Naive thymus-derived CD4-positive, alpha-beta T cell (primary cell): ENCODE results near the gene ITGA11. TPM values are rescaled to one million over a fixed set of nuclear protein-coding genes. Genes with fewer than 3 reads are reported as not detected.
A peak's percentile ranks its signal among the peaks of the same experiment; 100 is the strongest.

Source experiments
- ATAC-seq: fragments of 150-1000 bp; cut with Tn5 transposase; 2 replicates; pipeline ENCODE4 v1.10.0; 2021; ENCODE audit warnings: mild to moderate bottlenecking, moderate library complexity
- CTCF ChIA-PET: fragments of 350-600 bp; sonication (Branson Sonifier 250); formaldehyde crosslinking; loops from one replicate; lab custom pipeline; 2021; ENCODE audit warnings: antibody characterized with exemption; lab: Charles Lee
- POLR2A ChIA-PET: fragments of 350-600 bp; sonication (Branson Sonifier 250); formaldehyde crosslinking; loops from one replicate; lab custom pipeline; 2021; ENCODE audit warnings: antibody characterized with exemption, inconsistent platforms; lab: Charles Lee
- DNase-seq, 9 donors: peaks; one replicate each; pipeline versions ENCODE4 v3.0.0 to v3.0.0-alpha.2; 2020 to 2022; ENCODE audit warnings: mixed read lengths in 1 of 9
- H3K27ac ChIP-seq: one replicate; pipeline ENCODE4 v1.7.0; 2013; ENCODE audit warnings: mild to moderate bottlenecking, low read depth, low read length, moderate library complexity
- H3K27me3 ChIP-seq, 2 donors: one replicate each; pipeline ENCODE4 v1.7.0; 2013; ENCODE audit warnings: low read length in 2 of 2, mild to moderate bottlenecking in 2 of 2, moderate library complexity in 2 of 2; ENCODE audit not compliant: control insufficient read depth in 2 of 2, insufficient read depth in 2 of 2
- H3K36me3 ChIP-seq, 3 experiments: 1 replicate in 2 of 3; 2 replicates in 1 of 3; pipeline ENCODE4 v1.7.0; 2013; ENCODE audit warnings: low read length in 3 of 3, mild to moderate bottlenecking in 3 of 3, moderate library complexity in 1 of 3; ENCODE audit not compliant: insufficient read depth in 3 of 3, control insufficient read depth in 2 of 3
- H3K4me1 ChIP-seq, 2 donors: one replicate each; pipeline ENCODE4 v1.7.0; 2013; ENCODE audit warnings: low read length in 2 of 2, mild to moderate bottlenecking in 2 of 2, moderate library complexity in 1 of 2; ENCODE audit not compliant: control insufficient read depth in 2 of 2, insufficient read depth in 2 of 2
- H3K4me3 ChIP-seq: 2 replicates; pipeline ENCODE4 v1.7.0; 2013; ENCODE audit warnings: mild to moderate bottlenecking, low read length
- H3K9me3 ChIP-seq, 3 experiments: 1 replicate in 2 of 3; 2 replicates in 1 of 3; pipeline ENCODE4 v1.7.0; 2013; ENCODE audit warnings: low read length in 3 of 3; ENCODE audit not compliant: control insufficient read depth in 2 of 3
- H3K27ac Mint-ChIP-seq, 9 donors: one replicate each; pipeline ENCODE4 v1.8.0; 2020 to 2022; ENCODE audit warnings: mixed read lengths in 9 of 9, mild to moderate bottlenecking in 8 of 9, moderate library complexity in 5 of 9, inconsistent platforms in 2 of 9
- H3K27me3 Mint-ChIP-seq, 5 donors: one replicate each; pipeline ENCODE4 v1.8.0; 2021 to 2022; ENCODE audit warnings: mixed read lengths in 5 of 5, mild to moderate bottlenecking in 1 of 5
- H3K36me3 Mint-ChIP-seq, 5 donors: one replicate each; pipeline ENCODE4 v1.8.0; 2020 to 2022; ENCODE audit warnings: mixed read lengths in 5 of 5, mild to moderate bottlenecking in 3 of 5, inconsistent platforms in 1 of 5
- H3K4me1 Mint-ChIP-seq, 7 donors: one replicate each; pipeline ENCODE4 v1.8.0; 2020 to 2022; ENCODE audit warnings: mixed read lengths in 7 of 7, mild to moderate bottlenecking in 3 of 7, inconsistent platforms in 1 of 7
- H3K4me3 Mint-ChIP-seq, 10 donors: one replicate each; pipeline ENCODE4 v1.8.0; 2020 to 2022; ENCODE audit warnings: mild to moderate bottlenecking in 10 of 10, mixed read lengths in 10 of 10, moderate library complexity in 6 of 10, inconsistent platforms in 2 of 10
- H3K9me3 Mint-ChIP-seq, 11 donors: one replicate each; pipeline ENCODE4 v1.8.0; 2020 to 2022; ENCODE audit warnings: mixed read lengths in 11 of 11, mild to moderate bottlenecking in 4 of 11, inconsistent platforms in 1 of 11, moderate library complexity in 1 of 11
- intact Hi-C, 2 donors: fragments of 100-400 bp; cut with micrococcal nuclease; formaldehyde crosslinking; loops; one replicate each; pipeline ENCODE4 v1.15.1; 2023
- polyA plus RNA-seq, 2 donors: library from polyadenylated mRNA; unstranded; fragments of 300-500 nt; fragmentation: Illumina TruSeq; gene quantifications; one replicate each; pipeline ENCODE4 v1.2.3, GENCODE V29; 2021
- total RNA-seq, 6 experiments: library from RNA in 5 of 6; stranded (reverse) in 5 of 6; gene quantifications; 1 replicate in 5 of 6; 2 replicates in 1 of 6; pipeline ENCODE4 v1.2.3 and lab custom pipeline; 2021 to 2026

The ITGA11 gene
- total and polyA plus RNA-seq, 7 experiments from 2014 or later = 0.02 to 1.1 (median 0.08) TPM; not detected in 2

DNA sequence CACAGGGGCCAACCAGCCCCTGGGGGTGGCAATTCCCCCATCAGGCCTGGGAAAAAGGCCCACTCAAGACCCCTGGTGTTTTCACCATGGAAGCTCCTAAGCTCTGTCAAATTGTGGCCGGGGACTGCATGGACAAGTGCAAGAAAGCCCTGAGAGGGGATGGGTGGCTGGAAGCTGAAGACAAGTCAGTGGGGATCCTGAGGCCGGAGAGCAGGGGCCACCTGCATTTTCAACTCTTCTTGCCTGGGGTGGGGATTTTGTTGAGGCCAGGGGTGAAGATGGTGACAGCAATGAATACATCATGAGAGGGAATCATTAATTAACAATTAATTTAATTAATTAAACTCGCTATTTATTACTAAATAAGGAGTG is 120.5 kb downstream of the ITGA11 start:
- H3K9me3 Mint-ChIP-seq = no peaks in the 10 kb centered on the region
- H3K4me3 Mint-ChIP-seq = no peak overlapping the region
- Histone ChIP-seq H3K9me3 (no peaks in the 10 kb centered on the region), H3K4me1 (peaks cover 0 to 2% of the 10 kb centered on the region in 2 donors), H3K36me3 (no peaks in the 10 kb centered on the region), H3K4me3 (no peak overlapping the region), H3K27me3 (no peaks in the 10 kb centered on the region), H3K27ac (no peak overlapping the region)
- no peaks in the 10 kb centered on the region for H3K36me3 Mint-ChIP-seq
- no peak for DNase-seq
- H3K27me3 Mint-ChIP-seq = peaks cover 0 to 11% (median 0%) of the 10 kb centered on the region in 5 donors
- peak overlapping the region in 1 of 9 donors; percentile 86 for H3K27ac Mint-ChIP-seq
- ChIA-PET POLR2A (no interaction called here), CTCF (interaction anchor here (0.9 to 1.4 kb wide), 3 partner anchors 17 to 446 kb away, joined by 3 to 4 read pairs (median 3); no protein-coding TSS in a partner anchor)
- intact Hi-C loops = no loop called here
- ATAC-seq = no peak
- H3K4me1 Mint-ChIP-seq = peaks cover 4 to 12% (median 6%) of the 10 kb centered on the region in 7 donors

DNA sequence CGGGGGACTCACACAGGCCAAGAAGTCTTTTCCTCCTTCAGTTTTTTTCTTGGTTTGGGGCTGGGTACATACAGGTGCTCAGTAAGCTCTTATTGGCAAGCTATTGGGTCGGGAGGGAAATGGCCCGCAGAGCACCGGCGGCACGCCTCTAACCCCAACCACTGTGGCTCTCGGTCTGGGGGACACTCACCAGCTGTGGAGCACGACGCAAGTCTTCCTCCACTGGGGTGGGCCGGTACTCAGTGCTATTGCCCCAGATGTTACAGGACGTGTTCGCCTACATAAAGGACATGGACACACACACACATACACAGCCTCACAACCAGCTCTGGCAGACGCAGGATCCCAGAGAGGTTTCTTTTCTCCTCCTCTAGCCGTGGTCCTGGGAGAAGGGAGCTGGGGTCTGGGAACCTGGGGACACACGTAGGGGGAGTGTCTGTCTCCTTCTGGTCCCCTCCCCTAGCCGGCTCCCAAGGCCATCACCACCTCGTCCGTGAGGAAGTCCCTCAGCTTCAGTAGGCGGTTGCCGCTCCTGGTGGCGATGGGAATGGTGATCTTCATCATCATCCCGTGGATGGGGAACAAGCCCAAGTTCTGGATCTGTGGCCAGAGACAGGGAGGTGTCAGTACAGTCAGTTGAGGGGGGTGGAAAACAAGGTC is 121.0 kb downstream of the ITGA11 start:
- Mint-ChIP-seq H3K27me3 (peaks cover 0 to 11% (median 0%) of the 10 kb centered on the region in 5 donors), H3K36me3 (no peaks in the 10 kb centered on the region), H3K4me3 (no peak overlapping the region), H3K4me1 (peaks cover 9 to 16% (median 11%) of the 10 kb centered on the region in 7 donors), H3K9me3 (no peaks in the 10 kb centered on the region), H3K27ac (no peak overlapping the region)
- Histone ChIP-seq H3K36me3 (no peaks in the 10 kb centered on the region), H3K4me1 (peaks cover 0 to 4% of the 10 kb centered on the region in 2 donors), H3K9me3 (no peaks in the 10 kb centered on the region), H3K4me3 (no peak overlapping the region), H3K27me3 (no peaks in the 10 kb centered on the region), H3K27ac (no peak overlapping the region)
- ChIA-PET CTCF (interaction anchor here (1.3 to 1.4 kb wide), 2 partner anchors 17 to 363 kb away, joined by 3 to 4 read pairs; no protein-coding TSS in a partner anchor), POLR2A (no interaction called here)
- ATAC-seq (no peak), DNase-seq (no peak)
- intact Hi-C loops = no loop called here

DNA sequence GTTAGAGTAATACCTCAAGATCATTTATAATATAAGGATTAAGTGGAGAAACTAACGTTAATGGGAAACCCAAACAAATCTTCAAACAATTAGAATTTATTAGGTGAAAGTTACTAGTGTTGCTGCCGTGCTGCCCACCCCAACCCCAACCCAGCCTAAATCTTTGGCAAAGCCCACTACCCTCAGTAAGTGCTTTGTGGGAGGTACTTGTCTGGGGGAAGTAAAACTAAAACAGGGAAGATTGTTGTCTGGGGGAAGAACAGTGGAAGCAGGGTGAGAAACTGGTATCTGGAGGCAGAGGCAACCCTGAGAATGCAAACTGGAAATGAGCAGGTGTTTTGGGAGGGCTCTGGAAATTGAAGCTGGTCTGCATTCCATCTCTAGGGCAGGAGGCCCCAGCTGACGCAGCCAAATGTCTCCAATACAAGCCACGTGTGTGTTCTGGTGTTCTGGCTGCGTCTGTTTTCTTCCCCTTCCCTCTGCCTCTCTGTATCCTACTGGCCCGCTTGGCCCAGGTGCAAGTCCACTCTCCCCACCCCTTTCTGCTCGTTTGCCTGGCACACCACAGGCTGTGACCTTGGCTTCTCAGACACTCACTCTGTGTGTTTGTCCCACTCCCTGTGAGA is 121.7 kb downstream of the ITGA11 start:
- ChIA-PET POLR2A (interaction anchor here (0.5 kb wide), 1 partner anchor 86 kb away, joined by 3 read pairs; no protein-coding TSS in a partner anchor), CTCF (interaction anchor here (1.3 to 1.4 kb wide), 2 partner anchors 18 to 364 kb away, joined by 3 to 4 read pairs; no protein-coding TSS in a partner anchor)
- H3K9me3 ChIP-seq = no peaks in the 10 kb centered on the region
- H3K27me3 ChIP-seq = no peaks in the 10 kb centered on the region
- no peak for ATAC-seq
- Mint-ChIP-seq H3K27me3 (peaks cover 0 to 11% (median 0%) of the 10 kb centered on the region in 5 donors), H3K4me3 (no peak overlapping the region), H3K9me3 (no peaks in the 10 kb centered on the region), H3K27ac (no peak overlapping the region), H3K36me3 (no peaks in the 10 kb centered on the region), H3K4me1 (peaks cover 9 to 12% (median 11%) of the 10 kb centered on the region in 7 donors)
- H3K4me3 ChIP-seq = no peak overlapping the region
- H3K27ac ChIP-seq = no peak overlapping the region
- H3K36me3 ChIP-seq = no peaks in the 10 kb centered on the region
- H3K4me1 ChIP-seq = peaks cover 0 to 4% of the 10 kb centered on the region in 2 donors
- no peak for DNase-seq
- intact Hi-C loops = no loop called here

DNA sequence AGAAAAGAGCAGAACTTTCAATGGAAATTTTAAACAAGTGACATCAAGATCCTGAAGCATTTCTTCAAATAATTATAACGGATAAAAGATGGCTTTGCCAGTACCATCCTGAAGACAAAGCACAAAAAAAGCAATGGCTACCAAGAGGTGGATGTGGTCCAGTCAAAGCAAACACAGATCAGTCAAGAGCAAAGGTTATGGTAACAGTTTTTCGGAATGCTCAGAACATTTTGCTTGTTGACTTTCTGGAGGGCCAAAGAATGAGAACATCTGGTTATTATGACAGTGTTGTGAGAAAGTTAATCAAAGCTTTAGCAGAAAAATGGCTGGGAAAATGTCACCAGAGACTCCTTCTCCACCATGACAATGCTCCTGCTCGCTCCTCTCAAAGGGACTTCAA is 122.9 kb downstream of the ITGA11 start:
- H3K27me3 Mint-ChIP-seq = peaks cover 0 to 11% (median 0%) of the 10 kb centered on the region in 5 donors
- no peaks in the 10 kb centered on the region for H3K9me3 Mint-ChIP-seq
- Histone ChIP-seq H3K36me3 (no peaks in the 10 kb centered on the region), H3K4me3 (no peak overlapping the region), H3K9me3 (no peaks in the 10 kb centered on the region), H3K27ac (no peak overlapping the region), H3K27me3 (no peaks in the 10 kb centered on the region), H3K4me1 (peaks cover 0 to 4% of the 10 kb centered on the region in 2 donors)
- no peak overlapping the region for H3K4me3 Mint-ChIP-seq
- DNase-seq (no peak), ATAC-seq (no peak)
- CTCF ChIA-PET = interaction anchor here (0.7 kb wide), 1 partner anchor 188 kb away, joined by 6 read pairs; no protein-coding TSS in a partner anchor
- POLR2A ChIA-PET = interaction anchor here (0.9 kb wide), 1 partner anchor 10 kb away, joined by 5 read pairs; no protein-coding TSS in a partner anchor
- H3K36me3 Mint-ChIP-seq = no peaks in the 10 kb centered on the region
- H3K4me1 Mint-ChIP-seq = peaks cover 9 to 12% (median 11%) of the 10 kb centered on the region in 7 donors
- intact Hi-C loops = loop anchor here (5.0 to 10.0 kb wide), 2 partner anchors 228 to 424 kb away; no protein-coding TSS in a partner anchor
- no peak overlapping the region for H3K27ac Mint-ChIP-seq

DNA sequence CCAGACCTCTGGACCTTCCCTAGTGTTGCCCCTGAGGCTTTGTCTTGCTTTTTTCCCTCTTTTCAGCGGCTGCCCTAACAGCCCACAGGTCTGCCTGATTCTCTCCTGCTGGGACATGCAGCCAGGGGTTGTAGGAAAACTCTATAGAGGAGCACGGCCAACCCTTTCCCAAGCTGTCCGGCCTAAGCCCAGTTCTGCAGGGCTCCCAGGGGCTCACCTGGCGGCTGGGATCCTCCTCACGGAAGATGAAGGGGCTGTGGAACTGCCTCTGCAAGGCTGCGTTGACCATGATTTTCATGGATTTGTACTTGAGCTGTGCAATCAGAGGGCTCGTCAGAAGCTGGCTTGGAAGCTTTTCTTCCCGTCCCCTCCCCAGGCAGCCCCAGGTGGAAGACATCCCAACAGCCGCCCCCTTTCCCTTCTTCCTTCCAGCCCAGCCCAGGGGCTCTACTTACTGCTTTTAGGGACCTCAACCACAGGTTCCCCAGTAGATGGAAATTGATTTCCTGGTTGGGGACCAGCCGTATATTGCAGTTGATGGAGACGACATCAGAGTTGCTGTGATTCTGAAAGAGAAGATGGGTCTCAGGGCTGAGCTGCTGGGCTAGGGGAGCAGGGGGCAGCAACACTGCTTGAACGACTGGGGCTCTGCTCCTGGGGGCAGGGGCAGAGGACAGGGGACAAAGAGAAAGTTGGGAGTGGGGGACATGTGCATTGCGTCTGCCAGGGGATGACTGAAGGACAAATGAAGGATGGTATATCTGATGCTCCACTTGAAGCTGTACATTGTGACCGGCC is 124.6 kb downstream of the ITGA11 start:
- Mint-ChIP-seq H3K4me1 (peaks cover 9 to 14% (median 11%) of the 10 kb centered on the region in 7 donors), H3K4me3 (peak overlapping the region in 4 of 10 donors; percentile 6 to 79 (median 54)), H3K27ac (no peak overlapping the region), H3K27me3 (peaks cover 0 to 11% (median 0%) of the 10 kb centered on the region in 5 donors), H3K9me3 (no peaks in the 10 kb centered on the region), H3K36me3 (no peaks in the 10 kb centered on the region)
- Histone ChIP-seq H3K36me3 (no peaks in the 10 kb centered on the region), H3K4me1 (peaks cover 0 to 4% of the 10 kb centered on the region in 2 donors), H3K27ac (no peak overlapping the region), H3K4me3 (no peak overlapping the region), H3K27me3 (no peaks in the 10 kb centered on the region), H3K9me3 (no peaks in the 10 kb centered on the region)
- intact Hi-C loops = loop anchor here (2.0 to 10.0 kb wide), 3 partner anchors 230 to 423 kb away; no protein-coding TSS in a partner anchor
- DNase-seq (no peak), ATAC-seq (no peak)
- CTCF ChIA-PET = interaction anchor here (0.8 to 2.5 kb wide), 13 partner anchors 9 to 243 kb away, joined by 3 to 75 read pairs (median 7); partner anchors contain the start of gene FEM1B
- POLR2A ChIA-PET = interaction anchor here (0.7 to 1.9 kb wide), 4 partner anchors 21 to 54 kb away, joined by 3 to 11 read pairs (median 6); partner anchors contain the start of gene FEM1B

DNA sequence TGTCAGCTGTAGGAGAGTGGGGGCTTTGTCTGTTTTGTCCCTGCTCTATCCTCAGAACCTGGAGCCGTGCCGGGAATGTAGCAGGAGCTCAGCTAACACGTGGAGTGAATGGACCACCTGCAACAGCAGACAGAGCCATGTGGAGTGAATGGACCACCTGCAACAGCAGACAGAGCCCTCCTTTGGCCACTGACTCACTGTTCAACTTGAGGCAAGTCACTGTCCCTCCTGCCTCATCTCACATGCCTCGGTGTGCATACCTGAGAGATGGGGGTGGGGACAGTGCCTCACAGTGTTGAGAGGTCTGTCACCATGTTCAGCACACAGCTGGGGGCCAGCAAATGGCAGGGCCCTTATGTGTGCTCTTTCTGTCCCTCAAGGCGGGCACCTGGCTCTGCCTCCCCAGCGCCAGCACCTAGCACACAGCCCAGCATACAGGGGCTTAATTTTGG is 126.5 kb downstream of the ITGA11 start:
- CTCF ChIA-PET = interaction anchor here (1.1 to 2.3 kb wide), 4 partner anchors 11 to 78 kb away, joined by 3 to 11 read pairs (median 4); no protein-coding TSS in a partner anchor
- H3K4me3 Mint-ChIP-seq = no peak overlapping the region
- no peak for ATAC-seq
- Histone ChIP-seq H3K27ac (no peak overlapping the region), H3K36me3 (no peaks in the 10 kb centered on the region), H3K27me3 (no peaks in the 10 kb centered on the region), H3K4me3 (no peak overlapping the region), H3K4me1 (peaks cover 0 to 11% of the 10 kb centered on the region in 2 donors), H3K9me3 (no peaks in the 10 kb centered on the region)
- H3K36me3 Mint-ChIP-seq = peaks cover 0 to under 1% (median 0%) of the 10 kb centered on the region in 5 donors
- peaks cover 0 to 9% (median 0%) of the 10 kb centered on the region in 5 donors for H3K27me3 Mint-ChIP-seq
- DNase-seq = no peak
- intact Hi-C loops = loop anchor here (5.0 to 10.0 kb wide), 2 partner anchors 232 to 421 kb away; no protein-coding TSS in a partner anchor
- H3K9me3 Mint-ChIP-seq = peaks cover 0 to 5% (median 0%) of the 10 kb centered on the region in 11 donors
- H3K27ac Mint-ChIP-seq = peak overlapping the region in 1 of 9 donors; percentile 46
- POLR2A ChIA-PET = no interaction called here
- H3K4me1 Mint-ChIP-seq = peaks cover 11 to 26% (median 21%) of the 10 kb centered on the region in 7 donors
